ENCODE data around the gene STRA8. TPM values are rescaled to one million over a fixed set of nuclear protein-coding genes. Genes with fewer than 3 reads are reported as not detected.

Gene STRA8
- total and polyA plus RNA-seq, 3 donors from 2014 or later, result 0.87 to 3.5 (median 1.4) TPM

DNA sequence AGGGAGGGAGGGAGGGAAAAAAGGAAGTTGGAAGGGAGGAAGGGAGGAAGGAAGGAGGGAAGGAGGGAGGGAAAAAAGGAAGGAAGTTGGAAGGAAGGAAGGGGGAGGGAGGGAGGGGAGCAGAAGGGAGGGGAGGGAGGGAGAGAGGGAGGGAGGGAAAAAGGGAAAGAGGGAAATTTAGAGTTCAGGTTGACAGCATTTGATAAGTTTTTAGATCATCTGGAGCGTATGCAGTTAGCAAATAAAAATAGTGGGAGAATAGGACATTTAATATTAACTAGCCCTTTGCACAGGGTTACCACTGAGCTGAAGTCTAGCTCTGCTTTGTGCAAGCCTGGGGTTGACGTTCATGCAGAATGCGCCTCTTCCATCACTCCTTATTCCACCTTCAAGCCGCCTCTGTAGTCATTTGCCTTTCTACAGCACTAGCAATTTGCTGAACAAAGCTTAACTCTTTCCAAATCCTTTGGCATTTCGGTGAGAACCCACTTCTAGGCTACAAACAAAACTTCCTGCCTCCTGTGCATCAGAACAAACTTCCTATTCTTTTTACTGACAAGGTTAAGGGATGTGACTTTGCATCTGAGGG lies 8.6 kb downstream of the STRA8 start:
- Histone ChIP-seq H3K4me3 (no peak overlapping the region), H3K27me3 (no peaks in the 10 kb centered on the region), H3K36me3 (ENCODE audit: low read depth, missing control alignments) (no peaks in the 10 kb centered on the region), H3K9me3 (no peaks in the 10 kb centered on the region), H3K27ac (no peak overlapping the region), H3K4me1 (no peaks in the 10 kb centered on the region)
- intact Hi-C loops (cut with DNase I; ENCODE audit: low total_unique reads), result no loop called here
- no peak for TF ChIP-seq CTCF (IDR thresholded peaks at IDR 0.05)
- TF ChIP-seq POLR2A (IDR thresholded peaks at IDR 0.05), result no peak
- WGBS, 2 donors, result 77 to 79% methylated on average over 5 of the region's 5 CpGs
- no peak for DNase-seq

- no peak for DNase-seq
- intact Hi-C loops (cut with DNase I; ENCODE audit: low total_unique reads), result no loop called here
- no peaks in the 10 kb centered on the region for H3K9me3 ChIP-seq
- no peaks in the 10 kb centered on the region for H3K36me3 ChIP-seq (ENCODE audit: low read depth, missing control alignments)
- H3K27ac ChIP-seq, result no peak overlapping the region
- 71% methylated on average over 9 of the region's 9 CpGs for WGBS, 2 donors
- TF ChIP-seq CTCF (IDR thresholded peaks at IDR 0.05), result no peak
- no peak for TF ChIP-seq POLR2A (IDR thresholded peaks at IDR 0.05)
- H3K4me1 ChIP-seq, result no peaks in the 10 kb centered on the region
- no peak overlapping the region for H3K4me3 ChIP-seq
- no peaks in the 10 kb centered on the region for H3K27me3 ChIP-seq
Observed at GRCh38 chr7:135245226-135246190, 11.9 kb downstream of the STRA8 start.

GRCh38 chr7:135246191-135246825 lies 12.7 kb downstream of the STRA8 start:
- no peaks in the 10 kb centered on the region for H3K4me1 ChIP-seq
- DNase-seq, result no peak
- H3K27ac ChIP-seq, result no peak overlapping the region
- intact Hi-C loops (cut with DNase I; ENCODE audit: low total_unique reads), result no loop called here
- no peak for TF ChIP-seq POLR2A (IDR thresholded peaks at IDR 0.05)
- TF ChIP-seq CTCF (IDR thresholded peaks at IDR 0.05), result no peak
- no peaks in the 10 kb centered on the region for H3K27me3 ChIP-seq
- H3K36me3 ChIP-seq (ENCODE audit: low read depth, missing control alignments), result no peaks in the 10 kb centered on the region
- no peaks in the 10 kb centered on the region for H3K9me3 ChIP-seq
- peak overlapping the region in 1 of 2 donors; percentile 26 for H3K4me3 ChIP-seq
- WGBS, 2 donors, result 77 to 90% methylated on average over 26 to 41 of the region's 43 CpGs

GRCh38 chr7:135247746-135248471 lies 14.3 kb downstream of the STRA8 start:
- Histone ChIP-seq H3K27me3 (no peaks in the 10 kb centered on the region), H3K4me1 (no peaks in the 10 kb centered on the region), H3K9me3 (no peaks in the 10 kb centered on the region), H3K27ac (no peak overlapping the region), H3K36me3 (ENCODE audit: low read depth, missing control alignments) (no peaks in the 10 kb centered on the region), H3K4me3 (peak overlapping the region; percentile 26 to 34)
- intact Hi-C loops (cut with DNase I; ENCODE audit: low total_unique reads), result no loop called here
- no peak for DNase-seq
- 76 to 77% methylated on average over 22 of the region's 22 CpGs for WGBS, 2 donors
- TF ChIP-seq CTCF (IDR thresholded peaks at IDR 0.05), result no peak
- TF ChIP-seq POLR2A (IDR thresholded peaks at IDR 0.05), result no peak
